Measurements from ENCODE around the gene SFMBT1. TPM values are rescaled to one million over a fixed set of nuclear protein-coding genes. Genes with fewer than 3 reads are reported as not detected.
A peak's percentile ranks its signal among the peaks of the same experiment; 100 is the strongest.

SFMBT1 gene
- 16.0 TPM for total RNA-seq
- 3.4 TPM for polyA plus RNA-seq (ENCODE audit: insufficient read depth, low read depth, low replicate concordance)
- long read RNA-seq, donor 1: 0 reads
- long read RNA-seq, donor 2: 0 reads
- long read RNA-seq, donor 3: 0 reads
- long read RNA-seq, donor 4: 0 reads
- long read RNA-seq, donor 5: 0 reads
- long read RNA-seq, donor 6: 0 reads
- long read RNA-seq, donor 7, full-length matches to known transcripts: 2 of 24 reads
- long read RNA-seq, donor 7, partial matches to known transcripts: 15 of 24 reads
- long read RNA-seq, donor 7, other reads (novel, unspliced or antisense): 7 of 24 reads
- long read RNA-seq, donor 8: 0 reads
- long read RNA-seq, donor 9: 0 reads
- long read RNA-seq, donor 10, full-length matches to known transcripts: 1 of 1 reads
- long read RNA-seq, donor 10, partial matches to known transcripts: 0 of 1 reads
- long read RNA-seq, donor 10, other reads (novel, unspliced or antisense): 0 of 1 reads

DNA sequence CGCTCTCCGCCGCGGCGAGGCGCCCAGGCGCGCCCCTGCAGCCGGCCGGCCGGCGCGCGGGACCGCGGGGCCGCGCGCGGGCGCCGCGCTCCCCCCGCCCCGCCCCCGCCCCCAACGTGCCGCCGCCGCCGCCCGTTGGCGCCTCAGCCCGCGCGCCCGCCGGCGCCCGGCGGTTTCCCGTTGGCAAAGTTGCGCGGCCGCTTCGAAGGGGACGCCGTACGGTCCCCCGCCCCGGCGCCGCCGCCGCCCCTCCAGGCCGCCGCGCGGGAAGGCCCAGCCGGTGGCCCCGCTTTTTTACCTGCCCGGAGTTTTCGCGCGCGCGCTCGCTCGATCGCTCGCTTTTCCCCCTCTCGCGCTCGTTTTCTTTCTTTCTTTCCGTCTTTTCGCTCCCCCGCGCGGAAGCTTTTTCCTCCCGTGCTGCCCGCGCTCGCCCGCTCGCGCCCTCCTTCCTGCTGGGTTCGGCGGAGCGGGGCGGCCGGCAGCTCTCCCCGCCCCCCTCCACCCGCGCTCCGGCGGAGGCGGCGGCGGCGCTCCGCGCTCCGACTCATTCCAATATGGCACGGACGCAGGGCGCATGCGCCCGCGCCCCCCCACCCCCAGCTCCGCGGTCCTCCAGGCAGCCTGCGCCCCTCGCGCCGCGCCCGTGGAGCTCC is at the start of gene SFMBT1:
TSS of gene SFMBT1 (minus strand) at position 556 of the 653 bp plus-strand sequence. CDS start 76,945 bp downstream, outside the sequence.
- Histone ChIP-seq H3K9me3 (ENCODE audit: control insufficient read depth in 2 of 3, insufficient read depth in 1 of 3, low read length in 3 of 3) (no peaks in the 10 kb centered on the region), H3K9ac (ENCODE audit: low read length in 3 of 3) (peak within 1 kb of the TSS; percentile 74 to 90 (median 82)), H3K4me3 (ENCODE audit: low read length in 3 of 3) (peak within 1 kb of the TSS; percentile 81 to 86 (median 85)), H3K27me3 (ENCODE audit: control insufficient read depth, insufficient read depth, low read length) (no peaks in the 10 kb centered on the region), H3K4me1 (ENCODE audit: control insufficient read depth in 2 of 3, insufficient read depth in 2 of 3, low read depth in 1 of 3, low read length in 3 of 3) (peaks cover 0 to 13% (median 8%) of the 10 kb centered on the region in 3 donors), H3K36me3 (ENCODE audit: control insufficient read depth in 2 of 3, insufficient read depth in 3 of 3, low read length in 3 of 3) (no peaks in the 10 kb centered on the region), H3K27ac (ENCODE audit: low read depth in 2 of 2, low read length in 2 of 2) (peak within 1 kb of the TSS; percentile 56 to 91)
- no peak for FAIRE-seq
- peak; percentile 77 to 87 (median 86) for DNase-seq
- intact Hi-C loops (cut with DNase I): no loop called here
- TF ChIP-seq CTCF (IDR thresholded peaks at IDR 0.05; ENCODE audit: borderline replicate concordance, extremely low read depth, insufficient read depth): no peak

DNA sequence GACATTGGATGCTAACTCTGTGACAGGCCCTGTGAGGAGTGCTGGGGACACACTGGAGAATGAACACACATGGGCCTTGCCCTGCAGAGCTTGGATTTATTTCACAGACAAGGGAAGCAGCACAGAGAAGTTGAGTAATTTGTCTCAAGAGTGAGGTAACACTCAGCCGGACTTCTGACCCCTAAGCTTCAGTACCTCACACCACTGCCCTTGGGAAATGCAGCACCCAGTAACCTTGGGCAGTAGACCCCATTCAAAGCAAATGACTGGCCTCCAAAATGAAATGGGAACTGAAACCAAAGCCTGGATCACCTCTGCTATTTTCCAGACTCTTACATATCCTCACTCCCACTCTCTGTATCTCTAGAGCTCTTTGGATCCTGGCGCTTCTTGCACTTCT is 47.1 kb upstream of the SFMBT1 start:
- no peak for TF ChIP-seq CTCF (IDR thresholded peaks at IDR 0.05; ENCODE audit: borderline replicate concordance, extremely low read depth, insufficient read depth)
- intact Hi-C loops (cut with DNase I): no loop called here

DNA sequence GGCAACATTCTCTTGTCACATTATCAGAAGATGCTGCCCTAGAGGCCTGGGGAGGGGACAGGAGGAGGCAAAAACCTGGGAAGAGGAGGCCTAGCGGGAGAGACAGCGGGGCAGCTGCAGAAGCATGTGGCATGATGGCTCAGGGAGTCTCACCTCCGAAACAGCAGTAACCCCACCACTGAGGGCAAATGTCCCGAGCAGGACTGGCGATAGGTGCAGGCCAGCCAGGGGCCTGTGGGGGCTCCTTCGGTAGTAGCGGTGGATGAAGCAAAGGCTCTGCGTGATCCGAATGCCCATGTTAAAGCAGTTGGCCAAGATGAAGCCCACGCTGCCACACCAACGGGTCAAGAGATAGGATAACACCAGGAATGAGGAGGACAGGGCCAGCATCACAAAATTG is 46.3 kb upstream of the SFMBT1 start:
- DNase-seq (no peak), FAIRE-seq (no peak)
- no peak overlapping the region for H3K27ac ChIP-seq (ENCODE audit: low read depth in 2 of 2, low read length in 2 of 2)
- intact Hi-C loops (cut with DNase I): no loop called here
- H3K36me3 ChIP-seq (ENCODE audit: control insufficient read depth in 2 of 3, insufficient read depth in 3 of 3, low read length in 3 of 3): peaks cover 0 to 13% (median 9%) of the 10 kb centered on the region in 3 donors
- H3K9ac ChIP-seq (ENCODE audit: low read length in 3 of 3): no peak overlapping the region
- no peak overlapping the region for H3K4me3 ChIP-seq (ENCODE audit: low read length in 3 of 3)
- no peak for TF ChIP-seq CTCF (IDR thresholded peaks at IDR 0.05; ENCODE audit: borderline replicate concordance, extremely low read depth, insufficient read depth)
- H3K27me3 ChIP-seq (ENCODE audit: control insufficient read depth, insufficient read depth, low read length): no peaks in the 10 kb centered on the region
- peaks cover 0 to 11% (median 7%) of the 10 kb centered on the region in 3 donors for H3K4me1 ChIP-seq (ENCODE audit: control insufficient read depth in 2 of 3, insufficient read depth in 2 of 3, low read depth in 1 of 3, low read length in 3 of 3)
- no peaks in the 10 kb centered on the region for H3K9me3 ChIP-seq (ENCODE audit: control insufficient read depth in 2 of 3, insufficient read depth in 1 of 3, low read length in 3 of 3)

More for the DNA sequence above, 47.1 kb upstream of the SFMBT1 start:
- Histone ChIP-seq H3K4me3 (ENCODE audit: low read length in 3 of 3) (no peak overlapping the region), H3K27me3 (ENCODE audit: control insufficient read depth, insufficient read depth, low read length) (no peaks in the 10 kb centered on the region), H3K36me3 (ENCODE audit: control insufficient read depth in 2 of 3, insufficient read depth in 3 of 3, low read length in 3 of 3) (peaks cover 0 to 16% (median 8%) of the 10 kb centered on the region in 3 donors), H3K4me1 (ENCODE audit: control insufficient read depth in 2 of 3, insufficient read depth in 2 of 3, low read depth in 1 of 3, low read length in 3 of 3) (peaks cover 0 to 11% (median 7%) of the 10 kb centered on the region in 3 donors), H3K27ac (ENCODE audit: low read depth in 2 of 2, low read length in 2 of 2) (peak overlapping the region in 1 of 2 donors; percentile 16), H3K9me3 (ENCODE audit: control insufficient read depth in 2 of 3, insufficient read depth in 1 of 3, low read length in 3 of 3) (no peaks in the 10 kb centered on the region), H3K9ac (ENCODE audit: low read length in 3 of 3) (no peak overlapping the region)
- FAIRE-seq (no peak), DNase-seq (peak in 1 of 5 donors; percentile 16)
